ENCODE data around the gene MELTF. TPM values are rescaled to one million over a fixed set of nuclear protein-coding genes. Genes with fewer than 3 reads are reported as not detected.

MELTF gene
- total RNA-seq, 1 donor from 2014 or later = 5.8 TPM

- DNase-seq = no peak
Observed at GRCh38 chr3:196968233-196969133, 61.1 kb downstream of the MELTF start, which contains the start of gene PIGZ. Gene PIGZ (minus strand): TSS chr3:196968833. CDS start chr3:196952031, 16,802 bp downstream.

GRCh38 chr3:196967412-196968232 lies 62.0 kb downstream of the MELTF start:
- DNase-seq = no peak

GRCh38 chr3:196966526-196967401 lies 62.9 kb downstream of the MELTF start:
- no peak for DNase-seq

- no peak for DNase-seq
Observed at GRCh38 chr3:196965804-196966173, 63.8 kb downstream of the MELTF start.

- DNase-seq = no peak
Observed at GRCh38 chr3:196965112-196965803, 64.4 kb downstream of the MELTF start.

- DNase-seq = no peak
Observed at GRCh38 chr3:196963631-196963953, 66.0 kb downstream of the MELTF start.

- DNase-seq = no peak
Observed at GRCh38 chr3:196962930-196963630, 66.5 kb downstream of the MELTF start.

GRCh38 chr3:196962108-196962929 lies 67.3 kb downstream of the MELTF start:
- no peak for DNase-seq

- no peak for DNase-seq
Observed at GRCh38 chr3:196954832-196955231, 74.8 kb downstream of the MELTF start.

Other genes with a start within 250 kb of the MELTF start
- gene SENP5, start 161.9 kb downstream of the MELTF start, total RNA-seq = 42.5 TPM
- gene NCBP2, start 87.3 kb downstream of the MELTF start, total RNA-seq = 35.9 TPM
- gene PIGZ, start 61.0 kb downstream of the MELTF start, total RNA-seq = 1.8 TPM

All from skin of body (tissue), 2 donors.